ENCODE data around the gene ATP1B4. TPM values are rescaled to one million over a fixed set of nuclear protein-coding genes. Genes with fewer than 3 reads are reported as not detected.

The ATP1B4 gene
- 0.45 TPM for polyA plus RNA-seq
- long read RNA-seq, donor 1: 0 reads
- long read RNA-seq, donor 2: 0 reads
- long read RNA-seq, donor 3: 0 reads
- long read RNA-seq, donor 4: 0 reads
- long read RNA-seq, donor 5: 0 reads
- long read RNA-seq, donor 6: 0 reads
- long read RNA-seq, donor 7: 0 reads
- long read RNA-seq, donor 8: 0 reads
- long read RNA-seq, donor 9: 0 reads
- long read RNA-seq, donor 10: 0 reads
- long read RNA-seq, donor 11: 0 reads

- Histone ChIP-seq H3K27me3 (ENCODE audit: control insufficient read depth, insufficient read depth, low read length) (no peaks in the 10 kb centered on the region), H3K4me3 (ENCODE audit: low read length) (no peak within 1 kb of the TSS), H3K27ac (ENCODE audit: low read length) (no peak within 1 kb of the TSS), H3K36me3 (ENCODE audit: control insufficient read depth, insufficient read depth, low read length) (no peaks in the 10 kb centered on the region), H3K4me1 (ENCODE audit: control insufficient read depth, insufficient read depth, low read length) (no peaks in the 10 kb centered on the region), H3K9me3 (ENCODE audit: control insufficient read depth, low read depth, low read length) (no peaks in the 10 kb centered on the region)
- WGBS (ENCODE audit: insufficient coverage, low lambda C conversion rate): no CpG with 5 or more reads among the region's 9 CpGs
- DNase-seq: no peak
These were observed at the start of gene ATP1B4 for GRCh38 chrX:120361764-120362305. Gene ATP1B4 (plus strand): TSS chrX:120362089. CDS start chrX:120362169, 80 bp downstream.

GRCh38 chrX:120315776-120316175 is 46.1 kb upstream of the ATP1B4 start:
- peaks cover 32% of the 10 kb centered on the region for H3K27me3 ChIP-seq (ENCODE audit: control insufficient read depth, insufficient read depth, low read length)
- H3K4me1 ChIP-seq (ENCODE audit: control insufficient read depth, insufficient read depth, low read length): no peaks in the 10 kb centered on the region
- H3K9me3 ChIP-seq (ENCODE audit: control insufficient read depth, low read depth, low read length): no peaks in the 10 kb centered on the region
- no peaks in the 10 kb centered on the region for H3K36me3 ChIP-seq (ENCODE audit: control insufficient read depth, insufficient read depth, low read length)
- no peak overlapping the region for H3K4me3 ChIP-seq (ENCODE audit: low read length)
- H3K27ac ChIP-seq (ENCODE audit: low read length): no peak overlapping the region
- WGBS (ENCODE audit: insufficient coverage, low lambda C conversion rate): no CpG with 5 or more reads among the region's 4 CpGs
- DNase-seq: no peak

- Histone ChIP-seq H3K36me3 (ENCODE audit: control insufficient read depth, insufficient read depth, low read length) (no peaks in the 10 kb centered on the region), H3K27ac (ENCODE audit: low read length) (no peak overlapping the region), H3K27me3 (ENCODE audit: control insufficient read depth, insufficient read depth, low read length) (peaks cover 23% of the 10 kb centered on the region), H3K4me3 (ENCODE audit: low read length) (no peak overlapping the region), H3K4me1 (ENCODE audit: control insufficient read depth, insufficient read depth, low read length) (no peaks in the 10 kb centered on the region), H3K9me3 (ENCODE audit: control insufficient read depth, low read depth, low read length) (no peaks in the 10 kb centered on the region)
- 20% methylated on average over 1 of the region's 5 CpGs for WGBS (ENCODE audit: insufficient coverage, low lambda C conversion rate)
- no peak for DNase-seq
These were observed 45.2 kb upstream of the ATP1B4 start for GRCh38 chrX:120316587-120317283.

GRCh38 chrX:120318411-120318810 is 43.5 kb upstream of the ATP1B4 start:
- no peaks in the 10 kb centered on the region for H3K36me3 ChIP-seq (ENCODE audit: control insufficient read depth, insufficient read depth, low read length)
- H3K4me1 ChIP-seq (ENCODE audit: control insufficient read depth, insufficient read depth, low read length): no peaks in the 10 kb centered on the region
- peaks cover 9% of the 10 kb centered on the region for H3K27me3 ChIP-seq (ENCODE audit: control insufficient read depth, insufficient read depth, low read length)
- no peak overlapping the region for H3K4me3 ChIP-seq (ENCODE audit: low read length)
- H3K9me3 ChIP-seq (ENCODE audit: control insufficient read depth, low read depth, low read length): no peaks in the 10 kb centered on the region
- no peak overlapping the region for H3K27ac ChIP-seq (ENCODE audit: low read length)
- no peak for DNase-seq
- WGBS (ENCODE audit: insufficient coverage, low lambda C conversion rate): no CpG with 5 or more reads among the region's 4 CpGs

- H3K9me3 ChIP-seq (ENCODE audit: control insufficient read depth, low read depth, low read length): no peaks in the 10 kb centered on the region
- no peak overlapping the region for H3K4me3 ChIP-seq (ENCODE audit: low read length)
- no peaks in the 10 kb centered on the region for H3K4me1 ChIP-seq (ENCODE audit: control insufficient read depth, insufficient read depth, low read length)
- peaks cover 2% of the 10 kb centered on the region for H3K27me3 ChIP-seq (ENCODE audit: control insufficient read depth, insufficient read depth, low read length)
- DNase-seq: no peak
- no peaks in the 10 kb centered on the region for H3K36me3 ChIP-seq (ENCODE audit: control insufficient read depth, insufficient read depth, low read length)
- H3K27ac ChIP-seq (ENCODE audit: low read length): no peak overlapping the region
- WGBS (ENCODE audit: insufficient coverage, low lambda C conversion rate): no CpG with 5 or more reads among the region's 4 CpGs
These were observed 40.2 kb upstream of the ATP1B4 start for GRCh38 chrX:120321520-120322281.

GRCh38 chrX:120331116-120331515 is 30.8 kb upstream of the ATP1B4 start:
- no peak overlapping the region for H3K4me3 ChIP-seq (ENCODE audit: low read length)
- no peak for DNase-seq
- no CpG with 5 or more reads among the region's 2 CpGs for WGBS (ENCODE audit: insufficient coverage, low lambda C conversion rate)
- H3K36me3 ChIP-seq (ENCODE audit: control insufficient read depth, insufficient read depth, low read length): no peaks in the 10 kb centered on the region
- H3K4me1 ChIP-seq (ENCODE audit: control insufficient read depth, insufficient read depth, low read length): no peaks in the 10 kb centered on the region
- no peaks in the 10 kb centered on the region for H3K27me3 ChIP-seq (ENCODE audit: control insufficient read depth, insufficient read depth, low read length)
- no peak overlapping the region for H3K27ac ChIP-seq (ENCODE audit: low read length)
- no peaks in the 10 kb centered on the region for H3K9me3 ChIP-seq (ENCODE audit: control insufficient read depth, low read depth, low read length)

GRCh38 chrX:120332394-120332793 is 29.5 kb upstream of the ATP1B4 start:
- no peak overlapping the region for H3K27ac ChIP-seq (ENCODE audit: low read length)
- no peaks in the 10 kb centered on the region for H3K27me3 ChIP-seq (ENCODE audit: control insufficient read depth, insufficient read depth, low read length)
- no peaks in the 10 kb centered on the region for H3K9me3 ChIP-seq (ENCODE audit: control insufficient read depth, low read depth, low read length)
- no peak overlapping the region for H3K4me3 ChIP-seq (ENCODE audit: low read length)
- DNase-seq: no peak
- H3K4me1 ChIP-seq (ENCODE audit: control insufficient read depth, insufficient read depth, low read length): no peaks in the 10 kb centered on the region
- no peaks in the 10 kb centered on the region for H3K36me3 ChIP-seq (ENCODE audit: control insufficient read depth, insufficient read depth, low read length)
- no CpG with 5 or more reads among the region's 1 CpG for WGBS (ENCODE audit: insufficient coverage, low lambda C conversion rate)

GRCh38 chrX:120334151-120334550 is 27.7 kb upstream of the ATP1B4 start:
- H3K27ac ChIP-seq (ENCODE audit: low read length): no peak overlapping the region
- no CpG with 5 or more reads among the region's 2 CpGs for WGBS (ENCODE audit: insufficient coverage, low lambda C conversion rate)

GRCh38 chrX:120334603-120335002 is 27.3 kb upstream of the ATP1B4 start:
- no peaks in the 10 kb centered on the region for H3K27me3 ChIP-seq (ENCODE audit: control insufficient read depth, insufficient read depth, low read length)
- WGBS (ENCODE audit: insufficient coverage, low lambda C conversion rate): no CpG with 5 or more reads among the region's 1 CpG
- no peak overlapping the region for H3K4me3 ChIP-seq (ENCODE audit: low read length)
- no peak for DNase-seq
- H3K27ac ChIP-seq (ENCODE audit: low read length): no peak overlapping the region
- no peaks in the 10 kb centered on the region for H3K9me3 ChIP-seq (ENCODE audit: control insufficient read depth, low read depth, low read length)
- H3K36me3 ChIP-seq (ENCODE audit: control insufficient read depth, insufficient read depth, low read length): no peaks in the 10 kb centered on the region
- no peaks in the 10 kb centered on the region for H3K4me1 ChIP-seq (ENCODE audit: control insufficient read depth, insufficient read depth, low read length)

More at GRCh38 chrX:120334151-120334550, 27.7 kb upstream of the ATP1B4 start:
- Histone ChIP-seq H3K4me3 (ENCODE audit: low read length) (no peak overlapping the region), H3K9me3 (ENCODE audit: control insufficient read depth, low read depth, low read length) (no peaks in the 10 kb centered on the region), H3K36me3 (ENCODE audit: control insufficient read depth, insufficient read depth, low read length) (no peaks in the 10 kb centered on the region), H3K4me1 (ENCODE audit: control insufficient read depth, insufficient read depth, low read length) (no peaks in the 10 kb centered on the region), H3K27me3 (ENCODE audit: control insufficient read depth, insufficient read depth, low read length) (no peaks in the 10 kb centered on the region)
- DNase-seq: no peak

GRCh38 chrX:120335289-120335688 is 26.6 kb upstream of the ATP1B4 start:
- DNase-seq: no peak
- no CpG with 5 or more reads among the region's 2 CpGs for WGBS (ENCODE audit: insufficient coverage, low lambda C conversion rate)
- Histone ChIP-seq H3K9me3 (ENCODE audit: control insufficient read depth, low read depth, low read length) (no peaks in the 10 kb centered on the region), H3K27ac (ENCODE audit: low read length) (no peak overlapping the region), H3K27me3 (ENCODE audit: control insufficient read depth, insufficient read depth, low read length) (no peaks in the 10 kb centered on the region), H3K4me3 (ENCODE audit: low read length) (no peak overlapping the region), H3K36me3 (ENCODE audit: control insufficient read depth, insufficient read depth, low read length) (no peaks in the 10 kb centered on the region), H3K4me1 (ENCODE audit: control insufficient read depth, insufficient read depth, low read length) (no peaks in the 10 kb centered on the region)

Measured in large intestine (tissue), 12 donors.